ENCODE results near the gene SLC30A2. TPM values are rescaled to one million over a fixed set of nuclear protein-coding genes. Genes with fewer than 3 reads are reported as not detected.

Gene SLC30A2
- total RNA-seq, 1 donor: not detected

DNA sequence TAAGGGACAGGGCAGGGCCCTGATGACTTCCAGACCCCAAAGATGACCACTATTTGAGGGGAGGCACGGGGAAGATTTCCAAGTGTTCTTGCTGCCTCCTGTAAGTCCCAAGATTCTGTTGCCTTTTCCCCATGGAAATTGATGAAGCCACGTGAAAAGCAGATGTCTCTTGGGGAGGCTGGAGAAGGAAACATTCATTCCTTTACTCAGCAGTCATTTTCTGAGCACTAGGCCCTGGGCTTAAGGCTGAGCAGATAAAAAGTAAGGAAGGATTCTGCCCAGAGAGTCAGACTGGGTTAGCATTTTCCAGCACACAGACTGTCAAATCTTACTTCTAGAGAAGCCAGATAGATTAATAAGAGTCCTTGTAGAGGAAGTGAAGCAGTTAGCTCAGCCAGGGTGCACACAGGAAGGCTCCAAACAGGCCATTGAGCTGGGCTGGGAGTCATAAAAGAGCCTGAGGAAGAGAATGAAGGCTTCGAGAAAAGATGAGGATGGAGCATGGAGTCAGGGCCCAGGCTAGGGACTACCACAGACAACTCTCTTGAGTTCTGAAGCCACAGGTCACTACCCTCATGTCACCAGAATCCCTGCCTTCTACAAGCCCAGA is 14.2 kb downstream of the SLC30A2 start:
- TF ChIP-seq, protein P1, sequence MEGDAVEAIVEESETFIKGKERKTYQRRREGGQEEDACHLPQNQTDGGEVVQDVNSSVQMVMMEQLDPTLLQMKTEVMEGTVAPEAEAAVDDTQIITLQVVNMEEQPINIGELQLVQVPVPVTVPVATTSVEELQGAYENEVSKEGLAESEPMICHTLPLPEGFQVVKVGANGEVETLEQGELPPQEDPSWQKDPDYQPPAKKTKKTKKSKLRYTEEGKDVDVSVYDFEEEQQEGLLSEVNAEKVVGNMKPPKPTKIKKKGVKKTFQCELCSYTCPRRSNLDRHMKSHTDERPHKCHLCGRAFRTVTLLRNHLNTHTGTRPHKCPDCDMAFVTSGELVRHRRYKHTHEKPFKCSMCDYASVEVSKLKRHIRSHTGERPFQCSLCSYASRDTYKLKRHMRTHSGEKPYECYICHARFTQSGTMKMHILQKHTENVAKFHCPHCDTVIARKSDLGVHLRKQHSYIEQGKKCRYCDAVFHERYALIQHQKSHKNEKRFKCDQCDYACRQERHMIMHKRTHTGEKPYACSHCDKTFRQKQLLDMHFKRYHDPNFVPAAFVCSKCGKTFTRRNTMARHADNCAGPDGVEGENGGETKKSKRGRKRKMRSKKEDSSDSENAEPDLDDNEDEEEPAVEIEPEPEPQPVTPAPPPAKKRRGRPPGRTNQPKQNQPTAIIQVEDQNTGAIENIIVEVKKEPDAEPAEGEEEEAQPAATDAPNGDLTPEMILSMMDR (IDR thresholded peaks at IDR 0.05; ENCODE audit: insufficient read depth, low read depth, low read length): no peak
- DNase-seq (ENCODE audit: low read depth): peak; percentile 74
- H3K4me3 ChIP-seq (ENCODE audit: low read depth, low read length): no peak overlapping the region

DNA sequence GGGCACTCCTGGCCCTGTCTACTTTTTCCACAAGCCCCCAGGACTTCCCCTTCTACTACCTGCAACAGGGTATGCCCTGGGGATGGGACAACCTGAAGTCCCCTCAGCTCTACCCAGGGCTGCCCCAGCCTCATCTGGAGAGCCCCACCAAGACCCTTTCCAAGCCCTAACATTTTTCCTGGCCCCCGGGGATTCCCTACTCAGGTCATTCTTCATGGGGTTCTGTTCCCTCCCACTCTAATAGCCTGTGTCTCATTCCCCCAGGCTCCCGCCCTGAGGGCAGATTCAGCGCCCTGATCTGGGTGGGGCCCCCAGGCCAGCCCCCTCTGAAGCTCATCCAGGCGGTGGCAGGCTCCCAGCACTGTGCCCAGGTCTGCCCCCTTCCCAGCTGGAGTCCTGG is 14.7 kb downstream of the SLC30A2 start:
- DNase-seq (ENCODE audit: low read depth): no peak
- H3K4me3 ChIP-seq (ENCODE audit: low read depth, low read length): no peak overlapping the region
- TF ChIP-seq, protein P1 (IDR thresholded peaks at IDR 0.05; ENCODE audit: insufficient read depth, low read depth, low read length): no peak

DNA sequence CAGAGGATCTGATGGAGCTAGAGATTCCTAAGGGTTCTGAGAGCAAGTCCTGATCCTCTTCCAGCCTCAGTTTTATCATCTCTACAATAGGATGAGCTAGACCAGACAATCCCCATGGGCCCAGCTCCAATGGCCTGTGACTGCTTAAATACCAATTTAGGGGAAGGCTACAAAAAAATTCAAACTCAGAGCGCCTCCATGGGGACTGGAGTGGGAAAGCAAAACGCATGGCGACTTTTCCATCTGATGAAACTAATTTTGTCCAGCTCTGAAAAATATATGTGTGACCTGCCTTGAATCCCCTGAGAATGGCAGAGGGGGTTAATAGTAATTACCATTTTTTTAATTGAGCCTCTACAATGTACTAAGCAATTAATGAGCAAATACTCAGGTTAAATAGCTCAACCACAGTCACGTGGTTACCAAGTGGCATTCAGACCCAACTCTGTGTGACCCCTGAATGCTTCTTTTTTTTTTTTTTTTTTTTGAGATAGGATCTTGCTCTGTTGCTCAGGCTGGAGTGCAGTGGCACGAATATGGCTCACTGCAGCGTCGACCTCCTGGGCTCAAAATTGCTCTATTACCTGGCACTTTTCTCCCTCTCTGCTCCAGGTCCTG is 15.9 kb downstream of the SLC30A2 start:
- no peak for DNase-seq (ENCODE audit: low read depth)
- no peak overlapping the region for H3K4me3 ChIP-seq (ENCODE audit: low read depth, low read length)
- TF ChIP-seq, protein P1 (IDR thresholded peaks at IDR 0.05; ENCODE audit: insufficient read depth, low read depth, low read length): no peak

DNA sequence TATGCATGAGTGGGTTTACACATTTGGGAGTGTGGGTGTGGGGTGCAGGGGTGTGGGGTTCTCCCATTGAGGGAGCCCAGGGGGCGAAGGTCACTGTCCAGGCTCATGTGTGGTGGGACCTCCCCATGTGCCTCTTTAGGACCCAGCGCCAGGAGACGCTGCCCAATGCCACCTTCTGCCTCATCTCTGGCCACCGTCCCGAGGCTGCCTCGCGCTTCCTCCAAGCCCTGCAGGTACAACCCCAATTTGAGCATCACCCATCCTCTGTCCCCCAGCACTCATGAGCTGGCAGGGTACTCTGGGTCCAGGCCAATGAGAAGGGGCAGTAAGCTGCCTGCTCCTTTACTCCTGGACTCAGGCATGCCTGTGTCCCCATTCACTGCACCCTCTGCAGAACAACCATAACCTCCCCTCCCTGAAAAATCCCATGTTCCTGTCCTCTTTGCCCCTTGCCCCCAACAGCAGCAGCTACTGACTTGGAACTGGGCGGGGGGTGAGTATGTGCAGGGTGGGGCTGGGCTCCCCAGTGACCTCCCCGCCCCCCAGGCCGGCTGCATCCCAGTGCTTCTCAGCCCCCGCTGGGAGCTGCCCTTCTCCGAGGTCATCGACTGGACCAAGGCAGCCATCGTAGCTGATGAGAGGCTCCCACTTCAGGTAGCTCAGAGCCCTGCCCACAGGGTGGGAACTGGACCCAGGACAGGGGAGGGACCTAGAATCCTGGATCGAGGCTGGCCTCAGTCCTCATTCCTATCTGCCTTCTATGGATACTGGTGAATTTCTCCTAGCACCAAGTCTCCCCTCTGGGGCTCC is 16.7 kb downstream of the SLC30A2 start:
- H3K4me3 ChIP-seq (ENCODE audit: low read depth, low read length): no peak overlapping the region
- DNase-seq (ENCODE audit: low read depth): no peak
- TF ChIP-seq, protein P1 (IDR thresholded peaks at IDR 0.05; ENCODE audit: insufficient read depth, low read depth, low read length): no peak

DNA sequence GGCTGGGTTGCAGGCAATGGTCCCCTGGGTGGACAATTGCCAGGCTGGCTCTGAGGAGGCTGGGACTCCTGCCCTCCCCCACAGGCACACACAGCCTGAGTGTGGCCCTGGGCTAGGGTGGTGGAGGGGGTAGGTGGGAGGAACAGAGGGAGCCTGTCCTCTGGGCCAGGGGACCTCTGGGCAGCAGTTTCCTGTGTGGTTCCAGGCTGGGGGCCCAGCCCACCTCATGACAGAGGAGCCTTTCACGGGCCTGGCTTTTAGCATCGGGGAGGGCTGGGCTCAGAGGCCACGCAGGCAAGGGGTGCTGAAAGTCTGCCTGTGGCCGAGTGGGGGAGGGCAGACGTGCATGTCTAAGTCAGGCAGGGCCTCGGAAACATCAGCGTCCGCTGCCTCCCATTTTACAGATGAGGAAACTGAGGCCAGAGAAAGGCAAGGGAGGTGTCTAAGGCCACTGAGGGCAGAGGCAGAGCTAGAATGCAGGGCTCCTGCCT is 17.4 kb downstream of the SLC30A2 start:
- H3K4me3 ChIP-seq (ENCODE audit: low read depth, low read length): no peak overlapping the region
- TF ChIP-seq, protein P1 (IDR thresholded peaks at IDR 0.05; ENCODE audit: insufficient read depth, low read depth, low read length): no peak
- DNase-seq (ENCODE audit: low read depth): no peak

DNA sequence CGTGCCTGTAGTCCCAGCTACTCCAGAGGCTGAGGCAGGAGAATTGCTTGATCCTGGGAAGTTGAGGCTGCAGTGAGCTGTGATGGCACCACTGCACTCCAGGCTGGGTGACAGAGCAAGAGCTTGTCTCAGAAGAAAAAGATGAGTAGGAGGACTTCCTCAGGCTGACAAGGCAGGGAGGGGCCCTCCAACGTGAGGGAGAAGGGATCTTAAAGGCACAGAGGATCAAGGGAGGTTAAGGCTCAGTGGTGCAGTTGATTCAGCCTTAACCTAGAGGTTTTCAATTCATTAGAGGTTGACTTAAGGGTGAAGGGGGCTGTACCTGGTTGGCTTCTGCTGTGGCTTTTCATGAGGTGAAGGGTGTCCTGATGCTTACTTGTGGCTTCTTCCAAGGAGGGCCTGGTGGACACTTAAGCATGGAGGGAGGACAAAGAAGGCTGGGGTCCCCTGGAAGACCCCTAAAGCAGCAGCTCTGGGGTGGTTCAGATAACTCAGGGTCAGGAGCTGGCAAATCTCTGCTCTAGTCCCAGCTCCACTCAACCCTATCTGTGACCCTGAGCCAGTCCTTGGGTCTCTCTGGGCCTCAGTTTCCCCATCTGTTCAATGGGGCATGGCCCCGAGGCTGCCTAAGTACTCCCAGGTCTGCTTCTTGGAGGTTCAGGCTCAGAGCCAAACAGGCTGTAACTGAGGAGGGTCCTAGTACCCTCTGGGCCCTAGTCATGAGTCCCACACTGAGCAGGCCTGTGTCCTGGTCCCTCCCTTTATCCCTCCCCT is 18.0 kb downstream of the SLC30A2 start:
- TF ChIP-seq, protein P1 (IDR thresholded peaks at IDR 0.05; ENCODE audit: insufficient read depth, low read depth, low read length): no peak
- H3K4me3 ChIP-seq (ENCODE audit: low read depth, low read length): no peak overlapping the region
- DNase-seq (ENCODE audit: low read depth): no peak

All from fibroblast of villous mesenchyme (primary cell).